GM18502 (cell line): ENCODE measurements around the gene ADGRV1.

Experiments used
- ATAC-seq: cut with Tn5 transposase; IDR thresholded peaks from one replicate; pipeline ENCODE4 v1.9.1; 2021; ENCODE audit warnings: mild to moderate bottlenecking; ENCODE audit not compliant: unreplicated experiment, poor library complexity

ADGRV1 gene, protein sequence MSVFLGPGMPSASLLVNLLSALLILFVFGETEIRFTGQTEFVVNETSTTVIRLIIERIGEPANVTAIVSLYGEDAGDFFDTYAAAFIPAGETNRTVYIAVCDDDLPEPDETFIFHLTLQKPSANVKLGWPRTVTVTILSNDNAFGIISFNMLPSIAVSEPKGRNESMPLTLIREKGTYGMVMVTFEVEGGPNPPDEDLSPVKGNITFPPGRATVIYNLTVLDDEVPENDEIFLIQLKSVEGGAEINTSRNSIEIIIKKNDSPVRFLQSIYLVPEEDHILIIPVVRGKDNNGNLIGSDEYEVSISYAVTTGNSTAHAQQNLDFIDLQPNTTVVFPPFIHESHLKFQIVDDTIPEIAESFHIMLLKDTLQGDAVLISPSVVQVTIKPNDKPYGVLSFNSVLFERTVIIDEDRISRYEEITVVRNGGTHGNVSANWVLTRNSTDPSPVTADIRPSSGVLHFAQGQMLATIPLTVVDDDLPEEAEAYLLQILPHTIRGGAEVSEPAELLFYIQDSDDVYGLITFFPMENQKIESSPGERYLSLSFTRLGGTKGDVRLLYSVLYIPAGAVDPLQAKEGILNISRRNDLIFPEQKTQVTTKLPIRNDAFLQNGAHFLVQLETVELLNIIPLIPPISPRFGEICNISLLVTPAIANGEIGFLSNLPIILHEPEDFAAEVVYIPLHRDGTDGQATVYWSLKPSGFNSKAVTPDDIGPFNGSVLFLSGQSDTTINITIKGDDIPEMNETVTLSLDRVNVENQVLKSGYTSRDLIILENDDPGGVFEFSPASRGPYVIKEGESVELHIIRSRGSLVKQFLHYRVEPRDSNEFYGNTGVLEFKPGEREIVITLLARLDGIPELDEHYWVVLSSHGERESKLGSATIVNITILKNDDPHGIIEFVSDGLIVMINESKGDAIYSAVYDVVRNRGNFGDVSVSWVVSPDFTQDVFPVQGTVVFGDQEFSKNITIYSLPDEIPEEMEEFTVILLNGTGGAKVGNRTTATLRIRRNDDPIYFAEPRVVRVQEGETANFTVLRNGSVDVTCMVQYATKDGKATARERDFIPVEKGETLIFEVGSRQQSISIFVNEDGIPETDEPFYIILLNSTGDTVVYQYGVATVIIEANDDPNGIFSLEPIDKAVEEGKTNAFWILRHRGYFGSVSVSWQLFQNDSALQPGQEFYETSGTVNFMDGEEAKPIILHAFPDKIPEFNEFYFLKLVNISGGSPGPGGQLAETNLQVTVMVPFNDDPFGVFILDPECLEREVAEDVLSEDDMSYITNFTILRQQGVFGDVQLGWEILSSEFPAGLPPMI (N-terminal part only)

DNA sequence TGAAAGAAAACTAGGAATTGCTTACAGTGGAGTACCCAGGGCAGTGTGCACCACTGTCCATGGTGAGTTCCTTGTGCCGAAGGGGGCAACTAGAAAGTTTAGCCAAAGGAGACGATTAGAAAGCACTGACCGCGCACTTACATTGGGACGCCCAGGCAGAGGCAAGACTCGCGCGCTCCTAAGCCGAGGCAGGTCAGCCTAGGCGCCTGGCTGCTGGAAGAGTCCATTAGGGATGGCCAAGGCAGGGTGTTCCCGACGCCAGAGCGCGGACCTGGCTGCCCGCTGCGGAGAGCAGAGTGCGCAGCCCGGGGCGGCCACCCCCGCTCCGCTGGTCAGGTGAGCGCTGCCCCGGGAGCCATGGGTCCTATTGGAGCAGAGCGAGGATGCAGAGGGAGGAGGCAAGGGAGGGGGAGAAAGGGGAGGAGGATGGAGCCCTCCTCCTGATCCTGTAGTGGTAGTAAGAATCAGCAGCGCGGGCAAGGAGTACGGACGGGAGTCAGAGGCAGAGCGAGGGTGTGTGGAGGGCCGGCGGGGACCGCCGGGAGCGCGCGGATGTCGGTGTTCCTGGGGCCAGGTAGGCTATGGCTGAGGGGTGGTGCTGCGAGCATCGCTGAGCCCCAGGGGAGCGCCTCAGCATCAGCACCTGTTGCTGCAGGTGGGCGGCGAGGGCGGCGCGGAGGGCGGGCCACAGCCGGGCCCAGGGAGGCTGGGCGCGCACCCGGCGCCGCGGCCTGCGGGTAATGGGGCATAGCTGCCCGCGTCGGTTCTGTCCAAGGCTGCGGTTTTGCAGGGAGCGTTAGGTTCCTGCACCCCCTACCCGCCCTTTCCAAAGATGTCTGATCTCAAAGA is at the start of gene ADGRV1:
TSS of gene ADGRV1 (plus strand) at position 454 of the 849 bp plus-strand sequence. CDS start at position 553, 99 bp downstream.
- peak; percentile 57 for ATAC-seq

DNA sequence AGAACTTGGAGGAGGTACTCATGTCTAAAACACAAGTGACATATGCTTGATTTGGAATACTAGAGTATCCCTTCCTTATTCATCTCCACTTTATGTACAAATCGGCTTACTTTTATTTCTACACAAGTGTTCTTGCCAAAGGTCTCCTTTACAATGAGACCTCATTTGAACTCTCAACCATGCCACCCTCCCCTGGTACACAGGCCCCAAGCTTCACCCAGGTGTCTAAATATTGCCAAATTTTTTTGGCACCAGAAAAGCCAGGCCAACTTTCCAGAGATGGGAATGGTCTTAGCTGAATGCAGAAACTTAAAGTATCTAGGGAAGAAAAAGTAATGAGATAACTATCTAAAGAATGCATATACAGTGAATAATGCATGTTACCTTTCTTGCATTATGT is 48.2 kb upstream of the ADGRV1 start:
- ATAC-seq = no peak

DNA sequence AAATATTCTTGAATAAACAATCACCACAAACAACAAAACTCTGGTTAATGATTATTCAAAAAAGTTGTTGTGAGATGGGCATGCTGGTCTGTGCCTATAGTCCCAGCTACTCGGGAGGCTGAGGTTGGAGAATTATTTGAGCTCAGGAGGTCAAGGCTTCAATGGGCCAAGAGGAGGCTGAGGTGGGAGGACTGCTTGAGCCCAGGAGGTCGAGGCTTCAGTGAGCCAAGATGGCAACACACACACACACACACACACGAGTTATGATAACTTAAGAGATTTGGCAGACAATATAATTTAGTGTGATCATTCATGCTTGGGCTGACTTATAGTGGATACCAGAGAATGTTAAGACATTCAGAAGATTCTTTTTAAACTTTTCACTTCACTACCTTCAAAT is 44.1 kb upstream of the ADGRV1 start:
- no peak for ATAC-seq

DNA sequence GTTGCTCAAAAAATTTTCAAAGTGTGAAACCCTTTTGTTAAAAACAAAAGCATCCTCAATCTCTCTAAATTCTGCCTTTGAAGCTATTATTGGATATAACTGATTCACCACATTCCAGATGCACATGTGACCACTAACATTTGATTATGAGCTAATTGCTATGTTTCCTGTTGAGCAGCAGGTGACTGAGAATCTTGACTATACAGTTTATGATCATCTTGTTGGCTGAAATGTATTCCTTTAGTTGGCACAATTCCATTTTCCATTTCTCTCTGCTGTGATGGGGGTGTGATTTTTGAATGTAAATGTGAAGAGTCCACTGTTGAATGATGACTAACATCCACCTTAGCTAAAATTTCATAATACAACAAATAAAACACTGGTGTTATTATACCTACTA is 39.9 kb upstream of the ADGRV1 start:
- no peak for ATAC-seq

DNA sequence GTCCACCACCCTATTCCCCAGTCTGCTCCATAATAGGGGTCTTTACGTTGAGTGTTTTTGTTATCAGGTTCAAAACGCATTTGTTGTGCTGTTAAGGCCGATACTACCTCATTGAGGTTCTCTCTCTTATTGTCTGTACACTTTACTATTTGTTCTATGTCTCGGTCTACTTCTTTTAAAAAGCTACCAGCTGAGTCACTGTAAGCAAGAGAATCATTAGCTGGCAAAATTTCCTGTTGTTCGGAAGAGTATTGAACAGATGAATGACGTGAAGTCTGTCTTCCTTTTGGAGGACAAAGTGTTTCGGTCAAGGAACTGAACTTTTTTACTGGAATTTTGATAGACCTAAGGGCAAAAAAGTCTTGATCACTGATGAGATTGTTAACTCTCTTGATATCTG is 39.5 kb upstream of the ADGRV1 start:
- ATAC-seq = no peak

DNA sequence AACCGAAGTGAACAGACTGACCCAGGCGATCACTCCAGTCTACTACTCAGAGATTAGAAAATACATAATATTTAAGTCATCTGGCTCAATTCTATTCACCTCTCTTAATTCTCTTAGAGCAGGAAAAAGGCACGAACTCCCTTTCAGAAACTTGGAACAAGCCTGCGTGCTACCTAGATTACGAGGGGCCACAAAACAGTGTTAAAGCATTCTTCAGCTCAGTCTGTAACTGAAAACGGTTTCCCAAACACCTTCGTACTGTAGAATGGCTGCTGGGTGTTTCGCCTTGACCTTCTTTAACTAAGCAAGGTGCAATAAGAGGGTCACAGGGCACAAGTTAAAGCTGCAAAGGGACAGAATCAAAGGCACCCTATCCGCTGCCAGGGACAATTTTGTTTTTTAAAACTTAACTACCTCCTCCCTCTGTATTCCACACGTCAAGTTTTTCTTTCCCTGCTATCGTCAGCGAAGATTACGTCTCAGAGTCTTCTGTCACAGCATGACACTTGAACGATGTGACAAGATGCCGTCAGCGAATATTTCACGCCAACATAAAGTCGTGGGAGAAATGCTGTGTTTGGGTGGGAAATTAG is 29.9 kb upstream of the ADGRV1 start:
- peak; percentile 9 for ATAC-seq

DNA sequence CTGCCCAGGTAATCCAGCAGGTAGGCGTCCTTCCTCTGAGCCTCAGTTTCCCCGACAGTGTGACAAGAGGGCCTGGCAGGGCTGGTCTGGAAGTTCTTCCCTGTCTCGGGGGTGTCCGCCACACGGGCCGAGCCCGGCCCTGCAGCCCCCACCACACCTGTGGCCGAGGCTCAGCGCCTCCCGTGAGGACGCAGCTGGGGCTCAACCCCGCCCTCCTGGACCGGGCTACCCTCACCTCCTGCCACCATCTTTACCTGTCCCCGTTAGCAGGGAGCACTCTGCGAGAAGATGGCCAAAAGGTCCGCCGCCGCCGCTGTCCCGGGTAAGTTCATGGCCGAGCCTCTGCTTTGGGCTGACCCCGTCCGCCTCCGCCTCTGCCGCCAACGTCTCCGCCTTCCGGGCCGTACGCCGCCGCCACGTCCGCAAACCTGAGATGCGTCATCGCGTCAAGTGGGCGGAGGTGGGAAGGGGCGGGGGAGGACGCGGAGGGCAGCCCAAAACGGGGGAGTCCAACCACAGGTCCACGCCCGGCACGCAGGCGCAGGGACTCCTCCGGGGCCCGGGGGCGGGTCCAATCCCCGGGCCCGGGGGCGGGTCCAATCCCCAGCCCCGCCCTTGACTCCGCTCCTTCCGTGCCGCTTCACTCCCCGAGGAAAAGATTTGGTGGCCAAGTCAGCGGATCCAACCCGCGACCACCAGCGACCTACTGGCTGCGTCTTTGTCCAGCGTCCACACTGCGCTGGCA is 29.2 kb upstream of the ADGRV1 start, which contains the start of gene LYSMD3:
TSS of gene LYSMD3 (minus strand) at position 391 of the 745 bp plus-strand sequence. CDS start 4,295 bp downstream, outside the sequence.
- ATAC-seq = peak; percentile 92

DNA sequence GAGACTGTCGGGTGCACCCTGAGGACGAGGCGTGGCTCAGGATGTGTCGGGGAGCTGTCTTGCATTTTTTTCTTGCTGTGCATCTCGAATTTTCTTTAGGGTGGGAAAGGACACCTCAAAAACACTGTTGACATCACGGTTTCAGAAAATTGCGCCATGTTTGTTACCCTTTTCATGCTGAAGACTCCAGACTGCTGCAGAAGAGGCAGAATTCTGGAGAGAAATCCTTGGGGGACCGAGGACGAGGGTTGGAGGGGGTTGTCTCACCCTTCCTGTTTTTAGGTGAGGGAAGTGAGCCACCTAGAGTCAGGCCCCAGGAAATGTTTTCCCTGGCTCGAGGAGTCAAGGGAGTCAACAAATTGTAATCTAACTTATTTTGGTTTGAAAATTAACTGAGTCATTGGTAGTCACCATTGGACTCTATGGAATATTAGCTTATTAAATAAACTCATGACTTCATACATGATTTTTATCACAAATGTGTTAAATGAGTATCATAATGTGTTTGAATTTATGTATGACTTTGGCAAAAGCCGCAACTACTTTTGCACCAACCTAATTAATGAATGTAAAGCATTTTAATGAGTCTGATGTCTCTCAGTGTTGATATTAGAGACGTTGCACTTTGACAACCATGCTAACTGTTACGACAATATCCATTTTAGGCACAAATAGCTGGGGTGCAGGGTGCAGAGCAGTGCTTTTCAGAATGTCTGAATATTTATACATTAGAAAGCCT is 28.5 kb upstream of the ADGRV1 start:
- peak; percentile 54 for ATAC-seq

DNA sequence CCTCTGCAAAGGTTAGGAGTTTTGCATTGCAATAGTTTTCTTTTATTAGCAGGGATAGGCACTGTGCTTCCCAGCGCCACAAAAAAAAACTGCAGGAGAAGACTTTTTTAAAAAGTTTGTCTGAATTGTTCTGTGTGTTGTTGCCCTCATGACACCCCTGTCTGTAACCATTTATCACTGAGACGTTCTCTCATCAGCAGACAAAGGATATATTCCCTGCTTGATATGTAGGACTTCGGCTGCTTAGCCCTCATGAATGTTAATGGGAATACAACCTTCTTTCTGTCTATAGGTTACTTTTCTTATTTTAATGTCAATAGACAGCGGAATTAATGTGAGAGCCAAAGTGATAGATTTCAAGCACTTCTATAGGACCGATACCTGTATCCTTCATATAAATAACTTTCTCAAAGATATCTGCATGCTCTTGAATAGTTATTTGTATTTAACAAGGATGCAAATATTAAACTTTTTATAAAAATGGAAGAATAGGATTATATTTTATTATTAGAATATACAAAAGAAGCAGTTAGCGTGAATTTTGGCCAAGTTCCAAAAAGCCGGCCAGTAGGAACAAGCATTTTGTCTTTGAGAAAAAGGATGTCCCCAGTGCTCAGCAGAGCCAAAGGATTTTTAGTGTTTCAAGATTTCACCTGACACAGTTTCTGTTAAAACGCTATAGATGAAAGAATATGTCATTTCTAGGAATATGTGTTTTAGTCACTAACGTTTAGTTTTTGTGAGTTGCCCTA is 27.7 kb upstream of the ADGRV1 start:
- no peak for ATAC-seq

DNA sequence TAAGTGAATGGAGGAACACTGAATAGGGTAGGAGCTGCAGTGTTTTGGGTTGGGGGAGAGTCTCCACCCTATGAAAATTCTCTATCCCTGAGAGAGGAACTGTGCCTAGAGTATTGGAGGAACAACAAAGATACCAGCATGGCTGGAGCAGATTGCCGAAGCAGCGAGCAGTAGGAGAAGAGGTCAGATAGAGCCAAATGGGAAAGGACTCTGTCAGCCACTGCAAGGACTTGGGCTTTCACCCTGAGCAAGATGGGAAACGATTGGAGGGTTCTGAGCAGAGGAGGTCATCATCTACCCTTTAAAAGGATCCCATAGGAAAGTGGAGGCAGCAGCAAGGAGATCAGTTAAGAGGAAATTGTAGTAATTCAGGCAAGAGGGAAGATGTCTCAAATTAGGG is 24.8 kb upstream of the ADGRV1 start:
- no peak for ATAC-seq

DNA sequence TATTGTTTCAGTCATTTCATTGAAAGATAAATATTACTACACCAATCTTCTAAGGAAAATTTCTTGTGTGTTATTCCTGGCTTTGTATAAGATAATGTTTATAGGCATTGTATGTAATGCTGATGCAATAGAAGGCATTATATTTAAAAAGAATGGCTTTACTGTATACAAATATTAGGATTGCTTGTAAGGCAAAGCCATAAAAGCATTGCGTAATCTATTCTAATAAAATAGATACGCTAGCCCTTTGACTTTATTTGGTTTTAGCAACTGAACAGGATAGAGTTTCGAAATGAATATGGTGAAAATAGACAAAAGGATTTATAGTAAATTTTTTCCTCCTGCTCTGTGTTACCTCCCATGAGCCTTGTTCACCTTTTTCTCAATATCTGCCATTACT is 23.7 kb upstream of the ADGRV1 start:
- no peak for ATAC-seq

DNA sequence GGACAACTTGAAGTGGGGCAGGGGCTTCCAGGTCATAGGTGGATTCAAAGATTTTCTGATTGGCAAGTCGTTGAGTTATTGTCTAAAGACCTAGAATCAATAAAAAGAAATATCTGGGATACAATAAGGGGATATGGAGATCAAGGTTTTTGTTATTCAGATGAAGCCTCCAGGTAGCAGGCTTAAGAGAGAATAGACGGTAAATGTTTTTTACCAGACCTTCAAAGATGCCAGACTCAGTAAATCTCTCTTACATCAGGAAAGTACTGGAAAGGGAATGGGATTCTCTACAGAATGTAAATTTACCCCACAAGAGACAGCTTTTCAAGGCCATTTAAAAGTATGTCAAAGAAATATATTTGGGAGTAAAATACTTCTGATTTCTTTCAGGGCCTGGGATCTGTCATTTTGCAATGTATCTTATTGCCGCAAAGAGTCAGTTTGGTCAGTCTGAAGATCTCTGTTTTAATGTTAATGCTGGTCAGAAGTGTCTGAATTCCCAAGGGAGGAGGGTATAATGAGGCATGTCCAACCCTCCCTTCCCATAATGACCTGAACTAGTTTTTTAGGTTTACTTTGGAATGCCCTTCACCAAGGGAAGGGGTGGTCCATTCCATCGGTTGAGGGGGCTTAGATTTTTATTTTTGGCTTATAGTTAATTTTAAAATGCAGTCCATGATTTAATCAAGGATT is 15.6 kb upstream of the ADGRV1 start:
- ATAC-seq = no peak

DNA sequence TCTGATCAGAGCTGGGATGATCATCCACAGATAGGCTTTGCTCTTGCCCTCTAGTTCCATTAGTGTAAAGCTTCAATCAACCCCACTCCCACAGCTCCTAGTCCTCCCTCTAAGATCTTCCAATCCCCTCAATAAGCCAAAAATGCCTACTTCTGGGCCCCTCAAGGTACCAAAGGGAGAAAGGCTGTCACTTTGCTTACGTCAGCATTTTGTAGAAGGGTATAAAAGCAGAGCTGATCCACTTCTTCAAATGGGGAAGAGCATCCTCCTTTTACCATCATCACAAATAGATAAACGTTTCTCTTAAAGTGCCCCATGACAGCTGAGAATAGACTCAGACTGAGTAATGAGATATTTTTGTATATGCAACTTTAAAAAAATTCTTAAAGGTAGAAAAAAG is 13.1 kb upstream of the ADGRV1 start:
- no peak for ATAC-seq

DNA sequence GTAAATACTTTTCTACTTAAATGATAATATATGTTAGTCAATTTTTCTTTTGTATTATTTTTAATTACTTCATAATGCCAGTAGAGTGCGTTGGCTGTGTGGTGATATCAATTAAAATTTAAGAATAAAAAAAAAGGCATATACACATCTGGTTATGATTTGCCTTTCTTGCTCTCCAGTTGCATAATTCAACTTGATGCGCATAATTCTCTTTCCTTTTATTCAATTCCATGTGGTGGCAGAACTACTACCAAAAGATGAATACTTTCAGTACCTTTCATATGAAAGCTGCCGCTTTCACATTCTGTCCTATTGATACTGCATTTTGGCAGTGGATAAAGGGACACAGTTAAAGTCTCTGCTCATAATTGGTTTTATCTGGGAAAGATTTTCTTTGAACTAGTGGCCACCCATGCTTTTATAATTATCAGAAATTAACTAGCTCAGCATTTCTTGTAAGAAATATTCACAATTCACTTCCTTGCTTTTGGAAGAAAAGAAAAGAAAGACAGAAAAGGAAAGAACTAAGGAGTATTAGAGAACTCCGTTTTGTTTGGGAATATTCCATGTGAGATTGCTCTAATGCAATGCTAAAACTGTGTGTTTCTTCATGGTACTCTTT is 12.3 kb upstream of the ADGRV1 start:
- ATAC-seq = no peak

DNA sequence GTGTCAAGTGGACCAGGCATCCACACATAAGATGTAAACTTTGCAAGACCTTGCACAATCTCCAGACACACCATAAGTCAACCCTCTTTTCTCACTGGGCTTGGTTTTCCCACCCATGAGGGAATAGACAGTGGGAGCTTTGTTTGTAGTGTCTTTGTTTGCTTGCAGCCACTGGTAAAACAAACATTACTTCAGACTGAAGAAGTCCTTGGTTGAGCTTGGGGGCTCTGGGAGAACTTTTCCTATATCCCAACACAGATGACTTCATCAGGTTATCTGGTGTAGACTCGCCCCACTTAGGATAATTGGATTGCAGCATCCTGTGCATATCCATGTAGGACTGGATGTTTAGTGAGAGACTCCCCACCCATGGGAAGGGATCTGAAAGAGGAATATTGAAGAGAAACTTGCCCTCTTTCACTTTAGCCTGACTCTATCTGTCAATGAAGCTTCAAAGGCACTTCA is 11.5 kb upstream of the ADGRV1 start:
- ATAC-seq = no peak

DNA sequence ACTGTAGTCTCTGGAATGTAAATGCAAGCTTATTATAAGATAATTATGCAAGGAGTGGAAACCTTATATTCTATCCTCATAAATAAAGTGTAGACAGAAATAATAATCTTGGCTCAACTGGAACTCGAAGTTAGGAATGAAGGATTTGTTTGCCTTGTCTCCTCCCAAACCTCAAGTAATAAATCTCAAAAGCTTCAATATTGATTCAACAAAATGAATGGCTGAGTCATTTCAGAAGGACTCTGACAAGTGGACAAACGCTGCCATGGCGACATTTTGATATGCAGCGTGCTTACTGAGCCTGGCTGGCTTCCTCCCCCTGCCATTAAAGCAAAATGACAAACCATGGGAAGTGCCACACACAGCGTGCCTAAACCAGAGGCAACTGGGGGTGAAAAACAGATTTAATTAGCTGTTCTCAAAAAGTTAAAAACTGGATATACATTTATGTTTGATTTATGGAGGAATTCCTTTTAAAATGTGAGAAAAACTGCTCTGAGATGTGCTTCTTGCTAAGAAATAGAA is 10.5 kb upstream of the ADGRV1 start:
- no peak for ATAC-seq
